ENCODE measurements around the gene KIF16B.

GRCh38 chr20:16410626-16411025 lies 162.6 kb downstream of the KIF16B start:
- no peak for TF ChIP-seq SNAI2 (CRISPR knock-in tag; IDR thresholded peaks at IDR 0.05)
- no peak for TF ChIP-seq ZNF565 (CRISPR knock-in tag; conservative IDR thresholded peaks at IDR 0.05; ENCODE audit: low read depth)
- no peak for TF ChIP-seq PATZ1 (CRISPR knock-in tag; IDR thresholded peaks at IDR 0.05; ENCODE audit: borderline replicate concordance)
- TF ChIP-seq ZNF8 (CRISPR knock-in tag; IDR thresholded peaks at IDR 0.05) = no peak
- no peak for TF ChIP-seq TCF4 (CRISPR knock-in tag; IDR thresholded peaks at IDR 0.05; ENCODE audit: borderline replicate concordance)
- TF ChIP-seq POU6F1 (CRISPR knock-in tag; IDR thresholded peaks at IDR 0.05; ENCODE audit: borderline replicate concordance, low read depth) = no peak

All from SK-N-SH treated with all-trans-retinoic acid at 6 μM for 48 hours (cell line).